ENCODE results near the gene REV3L. TPM values are rescaled to one million over a fixed set of nuclear protein-coding genes. Genes with fewer than 3 reads are reported as not detected.

REV3L gene
- total and polyA plus RNA-seq, 2 of the 13 experiments (the other 11 are each of a cell fraction or from before 2014, with no cell fraction given), result 12.8 to 31.3 TPM

DNA sequence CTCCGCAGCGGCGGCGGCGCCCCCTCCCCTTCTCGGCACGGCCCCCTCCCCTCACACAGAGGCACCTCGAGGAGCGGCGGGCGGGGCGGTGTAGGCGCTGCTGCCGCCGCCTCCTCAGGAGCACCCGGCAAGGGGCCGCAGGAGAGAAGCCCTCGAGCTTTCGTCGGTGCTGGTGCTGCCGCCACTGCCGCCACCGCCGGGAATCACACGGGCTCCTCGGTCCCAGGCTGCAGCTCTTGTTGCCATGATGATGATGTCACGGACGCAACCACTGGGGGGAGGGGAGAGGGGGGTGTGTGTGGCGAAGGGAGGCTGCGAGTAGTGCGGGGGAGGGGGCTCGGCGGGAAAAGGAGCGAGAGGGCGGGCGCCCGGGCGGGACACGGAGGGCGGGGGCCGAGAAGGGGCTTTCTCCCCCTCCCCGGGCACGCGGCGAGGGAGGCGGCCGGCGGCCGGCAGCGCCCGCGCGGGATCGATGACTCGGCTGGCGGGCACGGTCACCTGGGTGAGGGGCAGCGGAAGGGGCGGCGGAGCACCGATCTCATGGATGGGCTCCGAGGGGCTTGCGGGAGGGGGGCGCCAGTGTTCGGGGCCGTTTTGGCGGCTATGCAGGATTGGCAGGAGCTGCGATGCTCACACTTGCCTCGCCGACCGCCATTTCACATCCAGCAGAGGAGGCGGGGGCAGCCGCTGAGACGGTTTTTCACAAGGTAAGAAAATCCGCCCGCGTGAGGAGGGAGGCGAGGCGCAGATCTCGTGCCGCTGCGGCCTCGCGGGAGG, at the start of gene REV3L (continued):
- TF ChIP-seq, protein P1, sequence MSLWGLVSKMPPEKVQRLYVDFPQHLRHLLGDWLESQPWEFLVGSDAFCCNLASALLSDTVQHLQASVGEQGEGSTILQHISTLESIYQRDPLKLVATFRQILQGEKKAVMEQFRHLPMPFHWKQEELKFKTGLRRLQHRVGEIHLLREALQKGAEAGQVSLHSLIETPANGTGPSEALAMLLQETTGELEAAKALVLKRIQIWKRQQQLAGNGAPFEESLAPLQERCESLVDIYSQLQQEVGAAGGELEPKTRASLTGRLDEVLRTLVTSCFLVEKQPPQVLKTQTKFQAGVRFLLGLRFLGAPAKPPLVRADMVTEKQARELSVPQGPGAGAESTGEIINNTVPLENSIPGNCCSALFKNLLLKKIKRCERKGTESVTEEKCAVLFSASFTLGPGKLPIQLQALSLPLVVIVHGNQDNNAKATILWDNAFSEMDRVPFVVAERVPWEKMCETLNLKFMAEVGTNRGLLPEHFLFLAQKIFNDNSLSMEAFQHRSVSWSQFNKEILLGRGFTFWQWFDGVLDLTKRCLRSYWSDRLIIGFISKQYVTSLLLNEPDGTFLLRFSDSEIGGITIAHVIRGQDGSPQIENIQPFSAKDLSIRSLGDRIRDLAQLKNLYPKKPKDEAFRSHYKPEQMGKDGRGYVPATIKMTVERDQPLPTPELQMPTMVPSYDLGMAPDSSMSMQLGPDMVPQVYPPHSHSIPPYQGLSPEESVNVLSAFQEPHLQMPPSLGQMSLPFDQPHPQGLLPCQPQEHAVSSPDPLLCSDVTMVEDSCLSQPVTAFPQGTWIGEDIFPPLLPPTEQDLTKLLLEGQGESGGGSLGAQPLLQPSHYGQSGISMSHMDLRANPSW (CRISPR knock-in tag; IDR thresholded peaks at IDR 0.05; ENCODE audit: borderline replicate concordance), result no peak
- TF ChIP-seq, protein P2, sequence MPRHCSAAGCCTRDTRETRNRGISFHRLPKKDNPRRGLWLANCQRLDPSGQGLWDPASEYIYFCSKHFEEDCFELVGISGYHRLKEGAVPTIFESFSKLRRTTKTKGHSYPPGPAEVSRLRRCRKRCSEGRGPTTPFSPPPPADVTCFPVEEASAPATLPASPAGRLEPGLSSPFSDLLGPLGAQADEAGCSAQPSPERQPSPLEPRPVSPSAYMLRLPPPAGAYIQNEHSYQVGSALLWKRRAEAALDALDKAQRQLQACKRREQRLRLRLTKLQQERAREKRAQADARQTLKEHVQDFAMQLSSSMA (CRISPR knock-in tag; IDR thresholded peaks at IDR 0.05), result no peak
- TF ChIP-seq U2AF2 (IDR thresholded peaks at IDR 0.05; ENCODE audit: low read depth, low read length), result no peak
- peak; percentile 84 for TF ChIP-seq THAP11 (CRISPR knock-in tag; IDR thresholded peaks at IDR 0.05)
- TF ChIP-seq REXO4 (CRISPR knock-in tag; IDR thresholded peaks at IDR 0.05; ENCODE audit: borderline replicate concordance), result no peak
- peak; percentile 72 for TF ChIP-seq ZGPAT (CRISPR knock-in tag; IDR thresholded peaks at IDR 0.05)
- TF ChIP-seq, protein P3, sequence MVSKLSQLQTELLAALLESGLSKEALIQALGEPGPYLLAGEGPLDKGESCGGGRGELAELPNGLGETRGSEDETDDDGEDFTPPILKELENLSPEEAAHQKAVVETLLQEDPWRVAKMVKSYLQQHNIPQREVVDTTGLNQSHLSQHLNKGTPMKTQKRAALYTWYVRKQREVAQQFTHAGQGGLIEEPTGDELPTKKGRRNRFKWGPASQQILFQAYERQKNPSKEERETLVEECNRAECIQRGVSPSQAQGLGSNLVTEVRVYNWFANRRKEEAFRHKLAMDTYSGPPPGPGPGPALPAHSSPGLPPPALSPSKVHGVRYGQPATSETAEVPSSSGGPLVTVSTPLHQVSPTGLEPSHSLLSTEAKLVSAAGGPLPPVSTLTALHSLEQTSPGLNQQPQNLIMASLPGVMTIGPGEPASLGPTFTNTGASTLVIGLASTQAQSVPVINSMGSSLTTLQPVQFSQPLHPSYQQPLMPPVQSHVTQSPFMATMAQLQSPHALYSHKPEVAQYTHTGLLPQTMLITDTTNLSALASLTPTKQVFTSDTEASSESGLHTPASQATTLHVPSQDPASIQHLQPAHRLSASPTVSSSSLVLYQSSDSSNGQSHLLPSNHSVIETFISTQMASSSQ (IDR thresholded peaks at IDR 0.05; ENCODE audit: low read depth), result no peak; the same call in 1 of the 2 replicates
- TF ChIP-seq, protein P3 (CRISPR knock-in tag; IDR thresholded peaks at IDR 0.05; ENCODE audit: borderline replicate concordance), result peak; percentile 34; the same call in 1 of the 2 replicates
- no peak for TF ChIP-seq SUZ12 (IDR thresholded peaks at IDR 0.05; ENCODE audit: low read depth, low read length)
- no peak for TF ChIP-seq JUNB (CRISPR knock-in tag; IDR thresholded peaks at IDR 0.05; ENCODE audit: borderline replicate concordance)
- peak; percentile 95 for TF ChIP-seq ZNF558 (CRISPR knock-in tag; IDR thresholded peaks at IDR 0.05; ENCODE audit: borderline replicate concordance)
- TF ChIP-seq ZNF878 (CRISPR knock-in tag; IDR thresholded peaks at IDR 0.05), result 0 out of 2 replicates have a peak, but pooled peaks have one; percentile 1
- TF ChIP-seq ZBTB20 (CRISPR knock-in tag; IDR thresholded peaks at IDR 0.05; ENCODE audit: borderline replicate concordance, low read depth), result no peak
- TF ChIP-seq SATB2 (CRISPR knock-in tag; IDR thresholded peaks at IDR 0.05), result no peak
- TF ChIP-seq, protein P4, sequence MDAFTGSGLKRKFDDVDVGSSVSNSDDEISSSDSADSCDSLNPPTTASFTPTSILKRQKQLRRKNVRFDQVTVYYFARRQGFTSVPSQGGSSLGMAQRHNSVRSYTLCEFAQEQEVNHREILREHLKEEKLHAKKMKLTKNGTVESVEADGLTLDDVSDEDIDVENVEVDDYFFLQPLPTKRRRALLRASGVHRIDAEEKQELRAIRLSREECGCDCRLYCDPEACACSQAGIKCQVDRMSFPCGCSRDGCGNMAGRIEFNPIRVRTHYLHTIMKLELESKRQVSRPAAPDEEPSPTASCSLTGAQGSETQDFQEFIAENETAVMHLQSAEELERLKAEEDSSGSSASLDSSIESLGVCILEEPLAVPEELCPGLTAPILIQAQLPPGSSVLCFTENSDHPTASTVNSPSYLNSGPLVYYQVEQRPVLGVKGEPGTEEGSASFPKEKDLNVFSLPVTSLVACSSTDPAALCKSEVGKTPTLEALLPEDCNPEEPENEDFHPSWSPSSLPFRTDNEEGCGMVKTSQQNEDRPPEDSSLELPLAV (CRISPR knock-in tag; conservative IDR thresholded peaks at IDR 0.05; ENCODE audit: low read depth), result no peak; the same call in 1 of the 2 replicates
- TF ChIP-seq, protein P5, sequence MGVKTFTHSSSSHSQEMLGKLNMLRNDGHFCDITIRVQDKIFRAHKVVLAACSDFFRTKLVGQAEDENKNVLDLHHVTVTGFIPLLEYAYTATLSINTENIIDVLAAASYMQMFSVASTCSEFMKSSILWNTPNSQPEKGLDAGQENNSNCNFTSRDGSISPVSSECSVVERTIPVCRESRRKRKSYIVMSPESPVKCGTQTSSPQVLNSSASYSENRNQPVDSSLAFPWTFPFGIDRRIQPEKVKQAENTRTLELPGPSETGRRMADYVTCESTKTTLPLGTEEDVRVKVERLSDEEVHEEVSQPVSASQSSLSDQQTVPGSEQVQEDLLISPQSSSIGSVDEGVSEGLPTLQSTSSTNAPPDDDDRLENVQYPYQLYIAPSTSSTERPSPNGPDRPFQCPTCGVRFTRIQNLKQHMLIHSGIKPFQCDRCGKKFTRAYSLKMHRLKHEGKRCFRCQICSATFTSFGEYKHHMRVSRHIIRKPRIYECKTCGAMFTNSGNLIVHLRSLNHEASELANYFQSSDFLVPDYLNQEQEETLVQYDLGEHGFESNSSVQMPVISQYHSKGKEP (CRISPR knock-in tag; IDR thresholded peaks at IDR 0.05), result no peak

Data from HepG2 (cell line).